Neural cell (in vitro differentiated cells): ENCODE results near the gene ASCC1. TPM values are rescaled to one million over a fixed set of nuclear protein-coding genes. Genes with fewer than 3 reads are reported as not detected.

Source experiments
- H2AFZ ChIP-seq: fragments of 200-600, 300-800 bp; sonication (generic), shearing (Covaris generic); 2 replicates; pipeline ENCODE4 v1.6.0; 2014; ENCODE audit warnings: low read depth, mild to moderate bottlenecking, antibody characterized with exemption, low read length, moderate library complexity
- H3F3A ChIP-seq: fragments of 200-600 bp; shearing (Covaris generic); 2 replicates; pipeline ENCODE4 v1.6.1; 2016; ENCODE audit warnings: mild to moderate bottlenecking, moderate library complexity, mixed read lengths, antibody characterized with exemption, low read length; ENCODE audit not compliant: insufficient read depth, poor library complexity, severe bottlenecking
- H3K27ac ChIP-seq: fragments of 200-600, 300-800 bp; sonication (generic), shearing (Covaris generic); 2 replicates; pipeline ENCODE4 v1.5.1; 2014; ENCODE audit warnings: mild to moderate bottlenecking, low read length, moderate library complexity
- H3K27me3 ChIP-seq: fragments of 300-800, 200-600 bp; sonication (generic), shearing (Covaris generic); 2 replicates; pipeline ENCODE4 v1.6.0; 2014; ENCODE audit warnings: mild to moderate bottlenecking, low read depth, low read length, moderate library complexity; ENCODE audit not compliant: insufficient read depth
- H3K36me3 ChIP-seq: fragments of 300-800, 200-600 bp; sonication (generic), shearing (Covaris generic); 2 replicates; pipeline ENCODE4 v1.5.1; 2014; ENCODE audit warnings: mild to moderate bottlenecking, antibody characterized with exemption, low read length, moderate library complexity; ENCODE audit not compliant: insufficient read depth
- H3K4me2 ChIP-seq: fragments of 300-800, 200-600 bp; sonication (generic), shearing (Covaris generic); 2 replicates; pipeline ENCODE4 v1.6.0; 2014; ENCODE audit warnings: mild to moderate bottlenecking, low read length
- H3K4me3 ChIP-seq: fragments of 300-800, 200-600 bp; sonication (generic), shearing (Covaris generic); 2 replicates; pipeline ENCODE4 v1.5.1; 2014; ENCODE audit warnings: mild to moderate bottlenecking, low read length, moderate library complexity
- H3K79me2 ChIP-seq: fragments of 200-600 bp; shearing (Covaris generic); replicated peaks from 2 replicates; pipeline ENCODE4 v1.6.0; 2014; ENCODE audit warnings: mild to moderate bottlenecking, low read length, moderate library complexity; ENCODE audit not compliant: insufficient read depth
- H3K9ac ChIP-seq: fragments of 300-800, 200-600 bp; sonication (generic), shearing (Covaris generic); 2 replicates; pipeline ENCODE4 v1.6.1; 2016; ENCODE audit warnings: mild to moderate bottlenecking, low read length, mixed read lengths
- H3K9me2 ChIP-seq: fragments of 200-600 bp; shearing (Covaris generic); 2 replicates; pipeline ENCODE4 v1.6.1; 2016; ENCODE audit warnings: mild to moderate bottlenecking, low read length, mixed read lengths; ENCODE audit not compliant: insufficient read depth
- H3K9me3 ChIP-seq: fragments of 200-600, 300-800 bp; sonication (generic), shearing (Covaris generic); 2 replicates; pipeline ENCODE4 v1.6.1; 2016; ENCODE audit warnings: mild to moderate bottlenecking, mixed run types, low read length, moderate library complexity, mixed read lengths
- H4K20me1 ChIP-seq: fragments of 200-600 bp; shearing (Covaris generic); 2 replicates; pipeline ENCODE4 v1.6.1; 2016; ENCODE audit warnings: mild to moderate bottlenecking, mixed run types; ENCODE audit not compliant: insufficient read depth
- EP300 ChIP-seq: fragments of 450-650 bp; conservative IDR thresholded peaks from 2 replicates; pipeline ENCODE4 v1.6.1; 2014; ENCODE audit warnings: antibody characterized with exemption, mild to moderate bottlenecking, moderate library complexity; ENCODE audit not compliant: poor library complexity, severe bottlenecking
- EZH2 ChIP-seq: fragments of 200-600, 300-800 bp; shearing (Covaris generic), sonication (generic); IDR thresholded peaks from 2 replicates; pipeline ENCODE4 v1.6.1; 2014; ENCODE audit warnings: antibody characterized with exemption, low read length, borderline replicate concordance, mild to moderate bottlenecking; ENCODE audit not compliant: insufficient read depth, poor library complexity, severe bottlenecking
- MXI1 ChIP-seq: fragments of 450-650 bp; conservative IDR thresholded peaks from 2 replicates; pipeline ENCODE4 v1.6.1; 2014; ENCODE audit warnings: antibody characterized with exemption, mild to moderate bottlenecking; ENCODE audit not compliant: poor library complexity, severe bottlenecking
- POLR2AphosphoS5 ChIP-seq: IDR thresholded peaks from 2 replicates; pipeline ENCODE4 v1.6.1; 2012
- RAD21 ChIP-seq: fragments of 450-650 bp; conservative IDR thresholded peaks from 2 replicates; pipeline ENCODE4 v1.6.1; 2014; ENCODE audit warnings: antibody characterized with exemption, mild to moderate bottlenecking, moderate library complexity
- SMC3 ChIP-seq: fragments of 450-650 bp; conservative IDR thresholded peaks from 2 replicates; pipeline ENCODE4 v1.6.1; 2014; ENCODE audit warnings: antibody characterized with exemption, mild to moderate bottlenecking, moderate library complexity; ENCODE audit not compliant: poor library complexity
- TAF1 ChIP-seq: IDR thresholded peaks from 2 replicates; pipeline ENCODE4 v1.6.1; 2012; ENCODE audit warnings: low read depth
- polyA plus RNA-seq: library from polyadenylated mRNA; depleted of rRNA; stranded (reverse); fragments of >200 nt; gene quantifications from 2 replicates; pipeline ENCODE4 v1.2.3, GENCODE V29; 2014
- TF ChIP-seq, protein P1 (sequence below): IDR thresholded peaks from 2 replicates; pipeline ENCODE4 v1.6.1; 2012; ENCODE audit warnings: borderline replicate concordance
- TF ChIP-seq, protein P2 (sequence below): fragments of 450-650 bp; IDR thresholded peaks from 2 replicates; pipeline ENCODE4 v1.5.1; 2014; ENCODE audit warnings: antibody characterized with exemption, mild to moderate bottlenecking, moderate library complexity; ENCODE audit not compliant: poor library complexity, severe bottlenecking

ASCC1 gene
- polyA plus RNA-seq, 1 donor from 2014 or later, result 39.6 TPM

DNA sequence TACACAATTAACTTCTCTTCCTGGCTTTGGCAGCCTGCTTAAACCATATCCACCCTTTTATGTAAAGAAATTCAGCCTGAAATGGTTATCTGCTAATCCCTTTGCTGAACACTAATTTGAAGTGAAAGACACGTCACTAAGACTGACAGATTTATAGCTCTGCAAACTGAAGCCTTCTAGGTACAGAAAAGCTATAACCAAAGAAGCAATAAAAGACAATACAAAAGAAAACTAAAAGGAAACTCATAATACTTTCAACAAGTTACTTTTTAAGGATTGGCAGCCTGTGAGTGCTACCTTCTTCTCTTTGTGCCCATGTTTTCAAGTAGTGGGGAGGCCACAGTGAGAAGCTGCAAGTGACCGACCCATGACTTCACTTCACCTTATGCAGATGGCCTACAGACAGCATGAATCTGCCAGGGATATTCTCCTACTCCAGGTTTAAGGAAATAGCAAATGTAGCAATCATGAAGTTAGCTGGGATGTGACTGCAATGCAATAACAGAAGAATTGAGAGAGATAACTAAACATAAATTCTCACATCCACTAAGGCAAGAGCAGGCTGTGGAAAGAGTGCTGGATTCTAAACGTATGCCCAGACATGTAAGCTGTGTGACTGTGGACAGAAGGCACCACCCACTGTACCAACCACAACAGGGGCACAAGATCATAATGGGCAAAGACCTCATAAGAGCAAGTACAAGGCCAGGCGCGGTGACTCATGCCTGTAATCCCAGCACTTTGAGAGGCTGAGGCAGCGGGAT lies 117.1 kb downstream of the ASCC1 start:
- Histone ChIP-seq H3K4me3 (no peak overlapping the region), H3K27ac (no peak overlapping the region), H3K79me2 (no peaks in the 10 kb centered on the region), H3K27me3 (no peaks in the 10 kb centered on the region), H3K9me2 (no peaks in the 10 kb centered on the region), H3K9ac (no peak overlapping the region), H3K36me3 (peaks cover 12% of the 10 kb centered on the region), H3F3A (peaks cover 2% of the 10 kb centered on the region), H2AFZ (no peak overlapping the region), H3K4me2 (no peak overlapping the region), H4K20me1 (no peaks in the 10 kb centered on the region), H3K9me3 (no peaks in the 10 kb centered on the region)
- TF ChIP-seq EP300, result no peak
- no peak for TF ChIP-seq POLR2AphosphoS5
- no peak for TF ChIP-seq RAD21
- TF ChIP-seq EZH2, result no peak
- TF ChIP-seq, protein P1, sequence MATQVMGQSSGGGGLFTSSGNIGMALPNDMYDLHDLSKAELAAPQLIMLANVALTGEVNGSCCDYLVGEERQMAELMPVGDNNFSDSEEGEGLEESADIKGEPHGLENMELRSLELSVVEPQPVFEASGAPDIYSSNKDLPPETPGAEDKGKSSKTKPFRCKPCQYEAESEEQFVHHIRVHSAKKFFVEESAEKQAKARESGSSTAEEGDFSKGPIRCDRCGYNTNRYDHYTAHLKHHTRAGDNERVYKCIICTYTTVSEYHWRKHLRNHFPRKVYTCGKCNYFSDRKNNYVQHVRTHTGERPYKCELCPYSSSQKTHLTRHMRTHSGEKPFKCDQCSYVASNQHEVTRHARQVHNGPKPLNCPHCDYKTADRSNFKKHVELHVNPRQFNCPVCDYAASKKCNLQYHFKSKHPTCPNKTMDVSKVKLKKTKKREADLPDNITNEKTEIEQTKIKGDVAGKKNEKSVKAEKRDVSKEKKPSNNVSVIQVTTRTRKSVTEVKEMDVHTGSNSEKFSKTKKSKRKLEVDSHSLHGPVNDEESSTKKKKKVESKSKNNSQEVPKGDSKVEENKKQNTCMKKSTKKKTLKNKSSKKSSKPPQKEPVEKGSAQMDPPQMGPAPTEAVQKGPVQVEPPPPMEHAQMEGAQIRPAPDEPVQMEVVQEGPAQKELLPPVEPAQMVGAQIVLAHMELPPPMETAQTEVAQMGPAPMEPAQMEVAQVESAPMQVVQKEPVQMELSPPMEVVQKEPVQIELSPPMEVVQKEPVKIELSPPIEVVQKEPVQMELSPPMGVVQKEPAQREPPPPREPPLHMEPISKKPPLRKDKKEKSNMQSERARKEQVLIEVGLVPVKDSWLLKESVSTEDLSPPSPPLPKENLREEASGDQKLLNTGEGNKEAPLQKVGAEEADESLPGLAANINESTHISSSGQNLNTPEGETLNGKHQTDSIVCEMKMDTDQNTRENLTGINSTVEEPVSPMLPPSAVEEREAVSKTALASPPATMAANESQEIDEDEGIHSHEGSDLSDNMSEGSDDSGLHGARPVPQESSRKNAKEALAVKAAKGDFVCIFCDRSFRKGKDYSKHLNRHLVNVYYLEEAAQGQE, result no peak
- TF ChIP-seq MXI1, result no peak
- no peak for TF ChIP-seq TAF1
- TF ChIP-seq, protein P2, sequence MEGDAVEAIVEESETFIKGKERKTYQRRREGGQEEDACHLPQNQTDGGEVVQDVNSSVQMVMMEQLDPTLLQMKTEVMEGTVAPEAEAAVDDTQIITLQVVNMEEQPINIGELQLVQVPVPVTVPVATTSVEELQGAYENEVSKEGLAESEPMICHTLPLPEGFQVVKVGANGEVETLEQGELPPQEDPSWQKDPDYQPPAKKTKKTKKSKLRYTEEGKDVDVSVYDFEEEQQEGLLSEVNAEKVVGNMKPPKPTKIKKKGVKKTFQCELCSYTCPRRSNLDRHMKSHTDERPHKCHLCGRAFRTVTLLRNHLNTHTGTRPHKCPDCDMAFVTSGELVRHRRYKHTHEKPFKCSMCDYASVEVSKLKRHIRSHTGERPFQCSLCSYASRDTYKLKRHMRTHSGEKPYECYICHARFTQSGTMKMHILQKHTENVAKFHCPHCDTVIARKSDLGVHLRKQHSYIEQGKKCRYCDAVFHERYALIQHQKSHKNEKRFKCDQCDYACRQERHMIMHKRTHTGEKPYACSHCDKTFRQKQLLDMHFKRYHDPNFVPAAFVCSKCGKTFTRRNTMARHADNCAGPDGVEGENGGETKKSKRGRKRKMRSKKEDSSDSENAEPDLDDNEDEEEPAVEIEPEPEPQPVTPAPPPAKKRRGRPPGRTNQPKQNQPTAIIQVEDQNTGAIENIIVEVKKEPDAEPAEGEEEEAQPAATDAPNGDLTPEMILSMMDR, result no peak
- no peak for TF ChIP-seq SMC3

DNA sequence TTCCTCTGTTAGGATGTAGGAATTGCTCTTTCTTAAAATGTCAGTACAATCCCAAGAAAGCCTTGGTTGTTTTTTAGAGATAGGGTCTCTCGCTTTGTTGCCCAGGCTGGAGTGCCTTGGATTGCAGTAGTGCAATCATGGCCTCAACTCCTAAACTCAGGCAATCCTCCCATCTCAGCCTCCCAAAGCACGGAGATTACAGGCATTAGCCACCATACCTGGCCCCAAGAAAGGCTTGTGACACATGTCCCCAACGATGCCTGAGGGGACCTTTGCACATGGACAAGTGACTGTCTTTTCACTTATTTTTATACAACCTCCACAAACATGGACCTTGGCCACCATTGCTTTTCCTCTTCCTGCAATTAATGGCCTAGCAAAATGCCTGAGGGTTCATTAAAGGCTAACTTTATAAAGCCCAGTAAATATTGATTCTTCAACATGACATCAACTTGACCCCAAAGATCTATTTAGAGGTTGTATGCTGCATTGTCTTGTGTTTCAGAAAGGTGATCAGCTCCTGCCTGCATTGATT lies 117.7 kb downstream of the ASCC1 start:
- Histone ChIP-seq H3K9me2 (no peaks in the 10 kb centered on the region), H3K4me2 (no peak overlapping the region), H3F3A (peaks cover 2% of the 10 kb centered on the region), H3K4me3 (no peak overlapping the region), H3K36me3 (peaks cover 12% of the 10 kb centered on the region), H3K27ac (no peak overlapping the region), H3K9ac (no peak overlapping the region), H3K9me3 (no peaks in the 10 kb centered on the region), H3K79me2 (no peaks in the 10 kb centered on the region), H3K27me3 (no peaks in the 10 kb centered on the region), H4K20me1 (no peaks in the 10 kb centered on the region), H2AFZ (no peak overlapping the region)
- no peak for TF ChIP-seq EZH2
- TF ChIP-seq RAD21, result no peak
- TF ChIP-seq, protein P1, result no peak
- no peak for TF ChIP-seq EP300
- TF ChIP-seq, protein P2, result no peak
- no peak for TF ChIP-seq TAF1
- no peak for TF ChIP-seq SMC3
- no peak for TF ChIP-seq POLR2AphosphoS5
- TF ChIP-seq MXI1, result no peak
